ENCODE results near the gene CFAP54.

Gene CFAP54

DNA sequence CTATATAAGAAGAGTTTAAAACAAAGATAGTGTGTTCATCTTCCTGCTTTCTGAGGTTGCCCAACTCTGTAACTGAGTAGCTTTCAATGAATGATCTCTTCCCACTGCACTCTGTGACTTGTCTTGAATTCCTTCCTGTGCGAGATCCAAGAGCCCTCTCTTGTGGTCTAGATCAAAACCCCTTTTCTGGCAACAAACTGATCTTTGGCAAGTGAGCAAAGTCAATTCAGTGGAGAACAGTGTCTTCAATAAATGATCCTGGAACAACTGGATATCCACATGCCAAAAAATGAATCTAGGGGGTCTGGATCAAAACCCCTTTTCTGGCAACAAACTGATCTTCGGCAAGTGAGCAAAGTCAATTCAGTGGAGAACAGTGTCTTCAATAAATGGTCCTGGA, 8.5 kb downstream of the CFAP54 start:
- Histone ChIP-seq H4K20me1 (ENCODE audit: control insufficient read depth, insufficient read depth, low read depth, low read length) (no peaks in the 10 kb centered on the region), H3K36me3 (ENCODE audit: control insufficient read depth, low read length) (no peaks in the 10 kb centered on the region), H3K27me3 (ENCODE audit: control insufficient read depth, low read length) (no peaks in the 10 kb centered on the region), H3F3A (ENCODE audit: control insufficient read depth, insufficient read depth) (no peaks in the 10 kb centered on the region), H3K4me1 (ENCODE audit: control insufficient read depth, low read length) (peaks cover 14% of the 10 kb centered on the region), H3K4me2 (ENCODE audit: low read length) (no peak overlapping the region), H3K9me3 (ENCODE audit: control insufficient read depth, insufficient read depth, low read length) (no peaks in the 10 kb centered on the region), H3K9me2 (replicated peaks; ENCODE audit: control insufficient read depth, low read length) (no peaks in the 10 kb centered on the region), H3K4me3 (ENCODE audit: low read length) (no peak overlapping the region), H3K27ac (ENCODE audit: low read depth, low read length) (no peak overlapping the region), H3K79me2 (ENCODE audit: control insufficient read depth, low read length) (no peaks in the 10 kb centered on the region)
- TF ChIP-seq, protein P1, sequence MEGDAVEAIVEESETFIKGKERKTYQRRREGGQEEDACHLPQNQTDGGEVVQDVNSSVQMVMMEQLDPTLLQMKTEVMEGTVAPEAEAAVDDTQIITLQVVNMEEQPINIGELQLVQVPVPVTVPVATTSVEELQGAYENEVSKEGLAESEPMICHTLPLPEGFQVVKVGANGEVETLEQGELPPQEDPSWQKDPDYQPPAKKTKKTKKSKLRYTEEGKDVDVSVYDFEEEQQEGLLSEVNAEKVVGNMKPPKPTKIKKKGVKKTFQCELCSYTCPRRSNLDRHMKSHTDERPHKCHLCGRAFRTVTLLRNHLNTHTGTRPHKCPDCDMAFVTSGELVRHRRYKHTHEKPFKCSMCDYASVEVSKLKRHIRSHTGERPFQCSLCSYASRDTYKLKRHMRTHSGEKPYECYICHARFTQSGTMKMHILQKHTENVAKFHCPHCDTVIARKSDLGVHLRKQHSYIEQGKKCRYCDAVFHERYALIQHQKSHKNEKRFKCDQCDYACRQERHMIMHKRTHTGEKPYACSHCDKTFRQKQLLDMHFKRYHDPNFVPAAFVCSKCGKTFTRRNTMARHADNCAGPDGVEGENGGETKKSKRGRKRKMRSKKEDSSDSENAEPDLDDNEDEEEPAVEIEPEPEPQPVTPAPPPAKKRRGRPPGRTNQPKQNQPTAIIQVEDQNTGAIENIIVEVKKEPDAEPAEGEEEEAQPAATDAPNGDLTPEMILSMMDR (IDR thresholded peaks at IDR 0.05; ENCODE audit: low read depth, low read length, poor library complexity, severe bottlenecking) = no peak
- TF ChIP-seq EZH2phosphoT487 (IDR thresholded peaks at IDR 0.05; ENCODE audit: borderline replicate concordance, low read length) = no peak

DNA sequence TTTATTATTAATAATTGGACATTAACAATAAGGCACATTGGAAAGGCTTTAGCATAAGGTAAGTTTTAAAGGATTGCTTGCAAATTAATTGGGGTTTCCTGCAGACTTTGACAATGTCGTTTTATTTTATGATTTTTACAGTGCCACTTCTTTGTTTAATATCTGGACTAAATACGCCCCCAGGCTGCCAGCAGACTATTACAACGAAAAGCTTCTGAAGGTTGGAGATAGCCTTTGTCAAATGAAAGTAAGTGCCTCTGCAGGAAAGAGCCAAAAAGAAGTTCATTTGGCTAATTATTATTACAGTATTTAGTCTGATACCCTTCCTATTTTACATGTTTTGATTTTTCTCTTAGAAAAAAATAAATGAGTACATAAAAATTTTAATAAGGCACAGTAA, 11.3 kb downstream of the CFAP54 start:
- Histone ChIP-seq H4K20me1 (ENCODE audit: control insufficient read depth, insufficient read depth, low read depth, low read length) (no peaks in the 10 kb centered on the region), H3K9me2 (replicated peaks; ENCODE audit: control insufficient read depth, low read length) (no peaks in the 10 kb centered on the region), H3K27ac (ENCODE audit: low read depth, low read length) (no peak overlapping the region), H3K4me3 (ENCODE audit: low read length) (no peak overlapping the region), H3K4me2 (ENCODE audit: low read length) (peak overlapping the region; percentile 30), H3K79me2 (ENCODE audit: control insufficient read depth, low read length) (no peaks in the 10 kb centered on the region), H3K4me1 (ENCODE audit: control insufficient read depth, low read length) (peaks cover 14% of the 10 kb centered on the region), H3F3A (ENCODE audit: control insufficient read depth, insufficient read depth) (no peaks in the 10 kb centered on the region), H3K27me3 (ENCODE audit: control insufficient read depth, low read length) (no peaks in the 10 kb centered on the region), H3K36me3 (ENCODE audit: control insufficient read depth, low read length) (no peaks in the 10 kb centered on the region), H3K9me3 (ENCODE audit: control insufficient read depth, insufficient read depth, low read length) (no peaks in the 10 kb centered on the region)
- TF ChIP-seq, protein P1 (IDR thresholded peaks at IDR 0.05; ENCODE audit: low read depth, low read length, poor library complexity, severe bottlenecking) = peak; percentile 23
- no peak for TF ChIP-seq EZH2phosphoT487 (IDR thresholded peaks at IDR 0.05; ENCODE audit: borderline replicate concordance, low read length)

DNA sequence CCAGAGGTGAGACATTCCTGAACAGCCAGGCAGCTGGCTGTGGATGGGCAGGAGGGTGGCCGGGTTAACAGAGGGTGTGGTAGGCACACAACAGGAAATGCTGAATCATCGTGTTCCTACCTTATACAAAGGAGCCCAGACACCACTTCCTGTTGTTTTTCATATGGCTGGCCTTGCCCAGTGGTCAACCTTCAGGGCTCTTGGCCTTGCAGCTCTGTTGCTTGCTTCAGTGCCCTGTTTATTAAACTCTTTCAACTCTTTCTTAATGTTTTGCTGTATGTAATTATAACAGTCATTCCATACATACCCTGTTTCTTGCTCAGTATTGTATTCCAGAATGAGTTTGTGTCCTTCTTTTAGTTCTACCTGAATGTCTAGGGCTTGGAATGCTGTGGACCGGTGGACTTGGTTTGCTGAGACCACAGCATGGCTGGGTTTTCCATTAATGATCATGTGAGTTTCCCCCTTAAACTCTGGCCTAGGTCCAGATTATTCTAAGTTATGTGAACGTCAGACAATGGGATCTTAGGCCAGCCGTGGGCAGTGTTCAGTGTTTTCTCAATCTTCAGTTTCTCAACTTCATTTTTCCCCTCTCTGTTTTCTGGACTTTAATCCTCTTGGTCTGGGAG, 11.9 kb downstream of the CFAP54 start:
- Histone ChIP-seq H4K20me1 (ENCODE audit: control insufficient read depth, insufficient read depth, low read depth, low read length) (no peaks in the 10 kb centered on the region), H3K4me1 (ENCODE audit: control insufficient read depth, low read length) (peaks cover 14% of the 10 kb centered on the region), H3K4me3 (ENCODE audit: low read length) (no peak overlapping the region), H3K4me2 (ENCODE audit: low read length) (peak overlapping the region; percentile 30), H3K27me3 (ENCODE audit: control insufficient read depth, low read length) (no peaks in the 10 kb centered on the region), H3F3A (ENCODE audit: control insufficient read depth, insufficient read depth) (no peaks in the 10 kb centered on the region), H3K27ac (ENCODE audit: low read depth, low read length) (no peak overlapping the region), H3K36me3 (ENCODE audit: control insufficient read depth, low read length) (no peaks in the 10 kb centered on the region), H3K9me2 (replicated peaks; ENCODE audit: control insufficient read depth, low read length) (no peaks in the 10 kb centered on the region), H3K79me2 (ENCODE audit: control insufficient read depth, low read length) (no peaks in the 10 kb centered on the region), H3K9me3 (ENCODE audit: control insufficient read depth, insufficient read depth, low read length) (no peaks in the 10 kb centered on the region)
- TF ChIP-seq, protein P1 (IDR thresholded peaks at IDR 0.05; ENCODE audit: low read depth, low read length, poor library complexity, severe bottlenecking) = no peak
- TF ChIP-seq EZH2phosphoT487 (IDR thresholded peaks at IDR 0.05; ENCODE audit: borderline replicate concordance, low read length) = no peak
